GM04503 (cell line): ENCODE results near the gene PTPRN2.

Experiments
- DNase-seq: peaks from one replicate; pipeline ENCODE4 v3.0.0-alpha.2; 2012; ENCODE audit warnings: low read depth

PTPRN2 gene

DNA sequence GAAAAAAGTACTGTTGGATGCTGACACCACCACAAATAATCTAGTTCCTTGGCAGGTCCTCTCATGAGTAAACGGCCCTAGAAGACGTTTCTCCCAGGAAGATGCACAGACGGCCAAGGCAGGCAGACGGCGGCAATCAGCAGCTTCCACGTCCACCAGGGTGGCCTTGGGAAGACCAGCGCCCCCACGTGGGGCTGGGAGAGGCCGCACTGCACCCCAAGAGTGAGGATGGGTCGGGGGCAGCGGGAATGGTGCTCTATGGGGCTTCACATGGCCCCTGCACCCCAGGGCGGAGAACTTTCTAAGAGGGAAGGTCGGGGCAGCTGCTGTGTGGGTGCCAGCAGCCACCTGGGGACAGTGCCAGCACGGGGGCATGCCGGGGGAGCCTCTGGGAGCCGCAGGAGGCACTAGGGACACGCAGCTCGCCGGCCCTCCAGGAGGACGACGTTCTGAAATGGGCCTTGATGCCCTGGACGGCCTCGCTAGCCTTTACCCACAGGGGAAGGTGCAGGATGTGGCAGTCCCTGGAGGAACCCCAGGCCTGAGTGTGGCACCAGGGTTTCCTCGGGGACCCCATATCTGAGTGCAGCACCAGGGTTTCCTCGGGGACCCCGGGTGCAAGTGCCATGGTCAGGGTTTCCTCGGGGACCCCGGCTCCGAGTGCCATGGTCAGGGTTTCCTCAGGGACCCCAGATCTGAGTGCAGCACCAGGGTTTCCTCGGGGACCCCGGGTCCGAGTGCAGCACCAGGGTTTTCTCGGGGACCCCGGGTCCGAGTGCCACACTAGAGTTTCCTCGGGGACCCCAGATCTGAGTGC, 710.9 kb downstream of the PTPRN2 start:
- no peak for DNase-seq

DNA sequence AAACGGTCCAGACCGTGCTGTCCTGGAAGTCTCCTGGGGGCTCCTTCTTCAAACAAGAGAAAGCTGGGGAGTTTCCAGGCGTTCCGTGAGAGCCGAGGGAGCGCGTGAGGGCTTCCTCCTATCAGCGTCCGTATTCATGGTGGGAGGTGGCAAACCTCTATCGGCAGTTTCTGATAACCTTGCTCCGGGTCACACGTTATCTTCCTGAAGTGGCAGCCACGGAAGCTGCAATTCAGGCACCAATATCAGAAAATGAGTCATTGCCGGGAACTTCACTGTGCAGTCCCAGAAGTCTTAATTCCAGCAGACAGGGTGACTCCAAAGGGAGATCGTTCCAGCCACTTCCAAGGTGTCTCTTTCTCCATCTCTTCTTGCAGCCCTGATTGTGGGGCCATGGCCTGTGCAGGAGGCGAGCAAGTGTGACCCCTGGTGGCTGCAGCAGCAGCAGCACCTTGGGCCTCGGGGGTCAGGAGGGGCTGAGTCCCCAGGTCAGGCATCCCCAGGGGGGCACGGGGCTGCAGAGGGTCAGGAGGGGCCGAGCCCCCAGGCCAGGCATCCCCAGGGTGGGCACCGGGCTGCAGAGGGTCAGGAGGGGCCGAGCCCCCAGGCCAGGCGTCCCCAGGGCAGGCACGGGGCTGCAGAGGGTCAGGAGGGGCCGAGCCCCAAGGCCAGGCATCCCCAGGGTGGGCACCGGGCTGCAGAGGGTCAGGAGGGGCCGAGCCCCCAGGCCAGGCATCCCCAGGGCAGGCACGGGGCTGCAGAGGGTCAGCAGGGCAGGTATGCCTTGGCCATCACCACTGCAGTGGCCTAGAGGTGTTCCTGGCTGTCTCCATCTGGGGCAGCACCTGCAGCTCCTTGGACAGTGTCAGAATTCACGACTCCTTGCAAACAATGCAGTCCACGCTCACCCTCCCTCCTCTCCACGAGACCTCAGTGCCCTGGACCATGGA, 712.1 kb downstream of the PTPRN2 start:
- DNase-seq: no peak

DNA sequence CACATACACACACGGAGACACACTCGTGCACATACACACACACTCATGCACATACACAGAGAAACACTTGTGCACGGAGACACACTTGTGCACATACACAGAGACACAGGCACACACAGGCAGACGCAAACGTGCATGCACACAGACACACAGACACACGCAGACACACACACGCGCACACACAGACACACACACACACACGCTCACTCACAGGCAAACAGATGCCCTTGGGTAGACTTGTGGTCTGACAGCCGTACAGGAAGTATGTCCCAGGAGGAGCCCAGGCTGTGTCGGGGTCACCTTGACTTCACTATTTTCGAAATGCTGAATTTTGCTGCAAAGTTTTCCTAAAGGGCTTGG, 712.8 kb downstream of the PTPRN2 start:
- DNase-seq: no peak

DNA sequence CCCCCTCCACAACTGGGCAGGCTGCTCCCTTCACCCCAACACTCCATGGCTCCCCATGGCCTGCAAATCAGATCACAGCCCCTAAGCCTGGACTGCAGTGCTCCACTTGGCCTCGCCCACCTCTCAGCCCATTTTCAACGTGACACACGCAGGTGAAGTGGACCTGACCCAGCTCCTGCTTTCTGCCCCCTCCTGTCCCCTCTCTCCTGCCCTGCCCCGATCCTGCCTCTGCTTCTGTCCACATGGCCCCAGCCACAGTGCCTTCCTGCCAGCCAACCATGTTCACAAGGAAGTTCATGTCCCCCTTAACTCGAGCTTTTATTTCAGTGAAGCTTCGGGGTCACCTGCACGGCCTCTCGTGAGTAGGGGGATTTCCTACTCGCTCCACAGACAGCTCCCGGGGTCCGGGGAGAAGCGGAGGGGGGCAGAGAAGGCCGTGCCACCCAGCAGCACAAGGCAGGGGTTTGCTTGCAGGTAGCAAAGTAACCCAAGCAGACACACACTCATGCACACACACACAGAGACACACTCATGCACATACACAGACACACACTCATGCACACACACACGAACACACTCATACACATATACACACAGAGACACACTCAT, 713.3 kb downstream of the PTPRN2 start:
- no peak for DNase-seq

DNA sequence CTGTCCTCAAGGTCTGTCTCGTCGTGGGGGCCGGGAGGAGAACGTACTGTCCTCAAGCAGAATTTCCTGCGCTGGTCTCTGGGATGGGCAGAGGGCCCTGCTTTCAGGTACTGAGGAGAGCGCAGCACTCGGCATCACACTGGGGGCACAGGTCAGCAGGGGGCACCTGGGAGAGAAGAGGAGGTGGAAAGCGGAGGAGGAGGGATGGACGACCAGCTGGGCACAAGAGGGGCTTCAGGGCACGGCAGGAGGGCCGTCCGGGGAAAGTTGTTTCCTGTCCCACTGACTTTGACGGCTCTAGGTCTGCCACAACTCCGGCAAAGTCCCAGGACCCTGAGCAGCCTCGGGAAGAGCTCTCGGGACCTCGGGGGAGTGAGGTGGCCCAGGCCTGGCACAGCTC, 714.0 kb downstream of the PTPRN2 start:
- no peak for DNase-seq

DNA sequence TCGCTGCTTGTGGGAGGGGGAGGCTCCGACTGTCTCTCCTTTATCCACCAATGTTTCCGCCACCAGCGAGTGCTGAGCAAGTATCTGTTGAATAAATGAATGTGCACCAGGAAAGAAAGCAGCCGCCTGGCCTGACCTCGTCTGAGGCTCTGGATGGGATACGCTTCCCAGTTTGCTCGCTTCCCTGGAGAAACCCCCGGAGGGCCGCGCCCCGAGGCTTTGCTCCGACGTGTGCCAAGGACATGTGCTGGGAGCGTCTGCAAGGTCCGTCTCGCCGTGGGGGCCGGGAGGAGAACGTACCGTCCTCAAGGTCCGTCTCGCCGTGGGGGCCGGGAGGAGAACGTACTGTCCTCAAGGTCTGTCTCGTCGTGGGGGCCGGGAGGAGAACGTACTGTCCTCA, 714.4 kb downstream of the PTPRN2 start:
- DNase-seq: no peak

DNA sequence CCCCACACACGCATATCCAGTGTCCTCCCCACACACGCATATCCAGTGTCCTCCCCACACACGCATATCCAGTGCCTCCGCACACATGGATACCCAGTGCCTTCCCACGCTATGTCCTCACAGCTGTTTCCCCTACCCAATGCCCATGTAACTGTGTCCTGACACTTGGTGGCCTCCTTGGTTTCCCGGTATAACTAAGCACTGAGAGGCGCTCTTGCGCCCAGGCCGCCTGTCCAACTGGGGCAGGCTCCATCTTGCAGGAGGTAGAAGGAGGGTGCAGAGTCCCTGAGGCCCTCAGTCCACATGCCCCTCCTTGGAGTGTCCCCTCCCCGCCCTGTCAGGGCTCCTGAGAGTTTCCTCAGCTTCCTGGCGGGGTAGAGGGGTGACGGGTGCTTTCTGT, 715.2 kb downstream of the PTPRN2 start:
- no peak for DNase-seq

DNA sequence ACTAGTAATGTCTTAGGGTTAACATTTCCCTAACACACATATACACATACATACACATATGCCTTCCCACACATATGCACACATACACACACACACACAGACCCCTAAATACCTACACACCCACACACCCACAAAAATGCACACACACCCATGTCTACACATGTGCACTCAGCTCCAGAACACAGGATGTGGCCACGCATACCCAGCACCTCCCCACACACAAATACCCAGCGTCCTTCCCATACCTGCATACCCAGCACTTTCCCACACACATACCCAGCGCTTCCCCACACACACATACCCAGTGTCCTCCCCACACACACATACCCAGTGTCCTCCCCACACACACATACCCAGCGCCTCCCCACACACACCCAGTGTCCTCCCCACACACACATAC, 715.9 kb downstream of the PTPRN2 start:
- no peak for DNase-seq

DNA sequence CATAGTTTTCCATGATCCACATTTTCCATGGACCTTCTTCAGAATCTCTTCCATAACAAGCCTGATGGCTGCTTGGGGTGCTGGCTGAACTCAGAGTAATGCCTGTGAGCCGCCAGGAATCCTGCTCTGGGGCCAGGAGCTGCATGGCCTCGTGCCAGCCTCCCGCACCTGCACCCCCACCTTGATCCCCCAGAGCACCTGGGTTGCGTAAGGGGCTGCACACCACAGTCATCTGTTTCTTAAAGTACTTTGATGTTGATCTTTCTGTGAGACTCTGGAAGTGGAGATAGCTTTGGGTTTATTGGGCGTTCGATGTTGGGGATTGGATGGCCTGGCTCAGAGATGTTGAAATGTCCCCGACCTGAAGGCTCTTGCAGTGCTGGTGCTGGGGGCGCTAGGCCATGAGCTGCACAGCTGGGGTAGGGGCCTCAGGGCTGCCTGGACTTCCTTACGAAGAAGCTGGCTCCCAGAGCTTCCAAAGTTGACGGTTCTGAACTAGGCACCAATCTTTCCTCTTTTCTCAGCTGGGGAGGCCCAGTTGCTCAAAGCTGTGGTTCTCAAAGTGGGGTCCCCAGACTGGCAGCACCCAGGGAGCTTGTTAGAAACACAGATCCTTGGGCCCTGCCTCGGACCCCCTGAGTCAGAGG, 716.9 kb downstream of the PTPRN2 start:
- no peak for DNase-seq

DNA sequence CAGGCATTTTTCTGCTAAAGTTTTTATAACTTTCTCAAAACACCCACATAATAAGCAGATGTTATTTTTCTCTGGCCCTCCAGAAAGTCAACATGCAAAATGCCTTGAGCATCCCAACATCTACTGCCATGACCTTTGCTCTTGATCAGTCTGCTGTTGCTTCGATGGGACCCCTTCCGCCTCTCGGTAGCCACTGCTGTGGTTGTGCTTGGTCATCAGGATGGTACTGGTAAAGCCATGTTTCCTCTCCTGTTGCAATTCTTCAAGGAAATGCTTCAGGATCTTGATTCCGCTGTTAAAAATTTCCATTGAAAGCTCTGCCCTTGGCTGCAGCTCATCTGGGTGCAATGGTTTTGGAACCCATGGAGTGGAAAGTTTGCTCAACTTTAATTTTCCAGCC, 717.8 kb downstream of the PTPRN2 start:
- DNase-seq: no peak

DNA sequence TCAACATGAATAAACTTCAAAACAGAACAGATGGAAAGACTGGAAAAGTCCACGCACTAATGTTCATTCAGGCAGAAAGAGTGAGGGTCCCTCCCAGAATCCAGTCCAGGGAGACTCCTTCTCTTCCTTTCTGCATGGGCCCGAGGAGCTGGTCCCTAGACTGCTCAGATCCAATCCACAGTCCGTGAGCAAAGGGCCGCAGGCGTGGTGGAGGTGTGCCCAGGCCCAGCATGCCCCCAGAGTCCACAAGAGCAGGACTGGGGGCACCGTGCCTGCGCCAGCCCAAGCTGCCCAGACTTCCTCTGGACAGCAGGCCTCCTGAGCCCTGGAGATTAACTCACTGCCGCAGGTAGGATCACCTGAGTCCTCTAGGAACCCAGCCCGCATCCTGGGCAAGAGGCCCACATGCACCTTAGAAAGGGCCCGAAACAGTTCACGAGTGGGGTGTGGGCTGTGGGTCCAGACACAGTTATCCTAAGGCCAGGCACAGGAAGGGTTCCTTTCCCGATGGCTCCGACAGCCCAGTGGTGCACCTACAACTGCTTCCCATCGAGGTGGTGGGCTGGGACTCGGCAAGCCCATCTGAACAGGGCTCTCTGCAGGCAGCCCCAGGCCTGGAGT, 719.8 kb downstream of the PTPRN2 start:
- DNase-seq: no peak

DNA sequence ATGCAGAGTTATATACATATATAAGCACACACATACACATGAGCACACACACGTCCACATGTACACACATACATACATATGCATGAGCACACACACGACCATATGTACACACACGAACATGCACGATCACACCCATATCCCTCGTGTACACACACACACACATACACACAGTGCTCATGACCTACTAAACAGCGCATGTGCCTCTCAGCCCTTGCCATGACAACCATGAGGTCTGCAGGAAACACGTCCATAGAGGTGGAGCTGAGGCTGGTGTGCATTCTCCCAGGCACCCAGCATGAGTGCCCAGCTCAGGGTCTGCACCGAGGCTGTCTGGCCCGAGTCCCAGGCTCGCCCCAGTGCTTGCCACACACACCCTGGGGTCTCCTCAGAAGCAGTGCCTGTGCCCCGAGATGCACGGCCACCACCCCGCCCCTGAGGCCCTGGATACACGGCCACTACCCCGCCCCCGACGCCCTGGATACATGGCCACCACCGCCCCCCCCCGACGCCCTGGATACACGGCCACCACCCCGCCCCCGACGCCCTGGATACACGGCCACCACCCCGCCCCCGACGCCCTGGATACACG, 721.2 kb downstream of the PTPRN2 start:
- DNase-seq: no peak

DNA sequence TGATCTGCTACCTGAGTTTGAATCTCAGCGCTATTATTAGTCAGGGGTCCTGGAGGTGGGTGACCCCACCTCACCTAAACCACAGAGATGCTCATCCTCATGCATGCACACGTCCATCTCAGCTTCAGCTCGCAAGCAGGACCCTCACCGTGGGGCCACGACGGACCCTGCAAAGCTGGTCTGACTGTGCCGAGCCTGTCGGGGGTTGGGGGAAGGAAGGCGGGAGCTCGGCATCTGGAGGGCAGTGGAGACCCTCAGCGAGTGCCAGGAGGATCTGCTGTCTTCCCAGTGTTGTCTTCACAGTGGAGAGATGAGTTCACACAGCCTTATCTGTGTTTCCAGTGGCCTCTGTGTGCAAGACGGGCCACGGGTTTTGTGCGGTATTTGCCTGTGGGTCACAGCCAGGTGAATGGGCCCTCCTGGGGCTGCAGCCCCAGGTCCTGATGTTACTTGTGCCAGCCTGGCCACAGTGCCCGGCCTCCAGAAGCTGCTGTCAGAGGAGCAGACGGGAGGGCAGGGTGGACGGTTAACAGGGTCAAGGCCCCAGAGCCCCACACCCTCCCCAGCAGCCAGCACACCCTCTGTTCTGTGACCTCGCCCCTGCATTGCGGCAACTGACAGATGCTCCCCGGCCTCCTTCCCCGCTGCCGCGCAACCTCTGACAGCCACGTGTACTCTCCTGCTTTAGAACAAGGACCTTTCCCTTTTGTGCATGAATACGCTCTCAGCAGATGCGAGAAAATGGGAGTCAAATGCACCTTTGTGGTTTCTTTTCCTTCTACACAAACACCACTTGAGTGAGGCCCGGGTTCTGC, 722.1 kb downstream of the PTPRN2 start:
- DNase-seq: no peak

DNA sequence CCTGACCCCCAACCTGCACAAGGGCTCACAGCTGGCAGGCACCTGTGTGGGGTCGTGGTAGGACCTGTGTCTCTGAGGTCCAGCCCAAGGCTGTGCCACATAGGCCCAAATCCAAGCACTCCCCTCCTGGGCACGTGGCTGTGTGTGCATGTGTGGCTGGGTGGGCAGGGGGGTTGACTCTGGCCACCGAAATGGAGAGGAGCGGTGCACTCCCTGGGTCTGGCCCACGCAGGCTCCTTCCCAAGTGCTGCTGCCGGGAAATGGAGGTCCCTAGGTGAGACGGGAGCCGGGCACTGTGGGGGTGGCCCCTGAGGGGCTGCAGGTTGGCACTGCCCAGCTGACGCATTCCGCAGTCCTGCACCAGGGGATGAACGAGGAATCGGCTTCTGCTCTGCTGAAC, 722.7 kb downstream of the PTPRN2 start:
- no peak for DNase-seq

DNA sequence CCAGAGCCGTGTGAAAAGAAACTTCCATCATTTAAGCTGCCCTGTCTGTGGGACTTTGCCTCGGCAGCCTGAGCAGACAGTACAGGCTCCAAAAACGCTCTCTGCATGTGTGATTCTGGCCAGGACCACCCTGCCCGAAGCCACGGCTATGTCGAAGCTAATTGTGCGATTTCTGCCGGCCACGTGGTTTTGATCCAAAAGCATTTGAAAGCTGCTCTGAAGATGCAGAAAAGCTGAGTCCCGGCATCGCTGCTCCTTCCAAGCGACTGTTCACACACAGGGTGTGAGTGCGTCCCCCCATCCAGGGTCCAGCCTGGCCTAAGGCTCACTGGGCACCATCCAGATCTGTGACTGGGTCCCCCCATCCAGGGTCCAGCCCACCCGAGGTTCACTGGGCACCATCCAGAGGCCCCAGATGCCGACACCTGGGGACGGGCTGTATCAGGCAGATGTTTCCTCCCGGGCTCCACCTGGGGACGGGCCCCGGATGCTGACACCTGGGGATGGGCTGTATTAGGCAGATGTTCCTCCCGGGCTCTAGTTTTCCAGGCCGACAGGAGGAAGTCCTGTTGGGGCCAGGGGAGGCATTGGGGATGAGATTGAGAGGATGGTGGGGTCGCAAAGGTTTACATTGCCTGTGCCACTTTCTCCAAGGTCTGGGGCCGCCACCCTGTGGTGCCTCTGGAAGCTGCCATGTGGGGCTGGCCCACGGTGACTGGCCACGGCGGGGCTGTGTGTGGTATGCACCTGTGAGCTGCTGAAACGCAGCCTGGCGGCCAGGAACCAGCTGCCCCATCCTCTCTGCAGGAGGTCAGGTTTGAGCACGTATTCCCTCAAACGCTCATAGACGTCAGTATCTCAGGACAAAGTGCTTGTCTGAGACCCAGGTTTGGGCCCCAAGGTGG, 723.5 kb downstream of the PTPRN2 start:
- DNase-seq: no peak

DNA sequence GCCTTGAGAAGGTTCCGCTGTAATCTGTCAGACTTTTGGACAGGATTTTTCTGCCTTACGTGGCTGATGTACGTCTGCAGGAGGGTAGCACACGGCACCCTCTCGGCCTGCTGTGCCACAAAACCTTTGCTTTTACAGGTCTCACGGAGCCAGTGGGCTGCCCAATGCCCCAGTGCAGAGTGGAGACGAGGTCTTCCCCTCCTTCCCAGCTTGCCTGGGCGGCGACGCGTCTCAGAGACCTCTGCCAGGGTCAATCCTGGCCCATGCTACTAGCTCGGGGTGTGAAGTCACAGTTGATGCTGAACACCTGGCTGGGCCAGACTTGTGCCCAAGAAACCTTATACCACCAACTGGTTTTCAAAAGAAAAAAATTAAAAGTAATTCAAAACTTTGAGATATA, 724.4 kb downstream of the PTPRN2 start:
- DNase-seq: no peak

DNA sequence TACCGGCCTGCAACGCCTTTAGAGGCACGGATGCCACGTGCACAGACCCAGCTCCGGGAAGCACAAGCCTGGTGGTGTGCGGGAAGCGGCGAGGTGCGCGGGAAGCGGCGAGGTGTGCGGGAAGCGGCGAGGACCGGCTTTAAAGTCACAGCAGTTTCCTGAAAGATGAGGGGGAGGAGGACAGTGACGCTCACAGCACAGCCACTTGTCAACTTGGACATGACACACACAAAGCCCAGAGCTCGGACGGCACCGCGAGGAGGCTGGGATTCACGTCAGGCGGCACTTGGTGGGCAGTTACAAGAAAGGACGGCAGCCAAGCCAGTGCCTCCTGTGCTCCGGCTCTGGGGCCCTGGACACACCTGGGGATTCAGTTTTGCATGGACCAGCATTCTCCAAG, 724.9 kb downstream of the PTPRN2 start:
- no peak for DNase-seq

DNA sequence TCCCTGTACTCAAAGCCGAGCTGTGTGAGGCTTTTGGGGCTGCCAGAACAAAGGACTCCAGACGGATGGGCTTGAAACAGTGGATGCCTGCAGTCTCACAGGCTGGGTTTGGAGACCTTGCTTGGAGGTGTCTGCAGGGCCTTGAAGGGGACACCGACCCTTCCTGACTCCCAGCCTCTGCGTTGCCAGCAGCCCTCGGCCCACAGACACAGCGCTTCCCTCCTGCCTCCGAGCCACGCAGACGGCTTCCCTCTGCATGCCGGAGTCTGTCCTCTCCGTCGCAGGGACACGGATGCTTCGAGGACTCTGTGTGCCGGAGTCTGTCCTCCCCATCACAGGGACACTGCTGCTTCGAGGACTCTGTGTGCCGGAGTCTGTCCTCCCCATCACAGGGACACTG, 726.1 kb downstream of the PTPRN2 start:
- no peak for DNase-seq

DNA sequence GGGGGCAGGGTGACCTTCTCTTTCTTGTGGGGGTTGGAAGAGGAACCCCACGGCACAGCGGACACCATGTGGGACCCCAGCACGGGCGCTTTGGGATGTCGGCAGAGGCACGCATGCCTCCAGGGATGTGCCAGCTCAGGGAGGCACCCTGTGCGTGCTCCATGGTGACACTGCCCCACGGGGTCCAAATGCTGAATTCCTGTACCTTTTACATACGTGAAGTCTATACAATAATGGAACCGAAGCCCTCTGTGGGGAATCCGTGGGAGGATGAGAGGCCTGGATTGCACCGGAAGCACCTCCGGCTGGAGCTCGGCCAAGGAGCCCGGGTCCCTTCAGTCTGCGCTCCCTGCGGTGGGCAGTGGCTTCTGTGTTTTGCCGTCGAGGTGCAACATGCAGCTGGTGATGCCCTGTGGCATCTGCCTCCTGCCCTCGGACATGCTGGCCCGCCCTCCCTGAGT, 726.6 kb downstream of the PTPRN2 start:
- no peak for DNase-seq
